Ovary (tissue), 9 donors: ENCODE results near the gene DIRAS1. TPM values are rescaled to one million over a fixed set of nuclear protein-coding genes. Genes with fewer than 3 reads are reported as not detected.

Source experiments
- DNase-seq, 5 donors: peaks; one replicate each; pipeline ENCODE4 v3.0.0-alpha.2; 2019 to 2020
- H3K27ac ChIP-seq, 2 donors: fragments of 200-600 bp; one replicate each; pipeline versions ENCODE4 v1.5.1 to v1.8.0; 2019 to 2022
- H3K27me3 ChIP-seq: fragments of 200-600 bp; one replicate; pipeline ENCODE4 v1.8.0; 2022
- H3K36me3 ChIP-seq: fragments of 200-600 bp; sonication (generic); one replicate; pipeline ENCODE4 v1.5.1; 2019
- H3K4me1 ChIP-seq: one replicate; pipeline ENCODE4 v1.8.1; 2013; ENCODE audit warnings: mild to moderate bottlenecking, moderate library complexity; ENCODE audit not compliant: insufficient read depth
- H3K4me3 ChIP-seq: fragments of 200-600 bp; sonication (generic); one replicate; pipeline ENCODE4 v1.5.1; 2017
- H3K9me3 ChIP-seq, 2 donors: fragments of 200-600 bp in 1 of 2; sonication (generic) in 1 of 2; one replicate each; pipeline versions ENCODE4 v1.5.1 to v1.8.1; 2013 to 2019; ENCODE audit warnings: mild to moderate bottlenecking in 1 of 2, moderate library complexity in 1 of 2
- CTCF ChIP-seq, 3 donors: fragments of 450-650 bp in 2 of 3; fragments of 200-600 bp in 1 of 3; IDR thresholded peaks; one replicate each; pipeline versions ENCODE4 v1.5.1 to v1.8.0; 2016 to 2022; ENCODE audit warnings: antibody characterized with exemption in 3 of 3, mild to moderate bottlenecking in 1 of 3
- EP300 ChIP-seq: sonication (generic); formaldehyde crosslinking; IDR thresholded peaks from one replicate; pipeline ENCODE4 v1.6.1; 2017; ENCODE audit warnings: antibody characterized with exemption
- POLR2A ChIP-seq: fragments of 450-650 bp; IDR thresholded peaks from one replicate; pipeline ENCODE4 v1.6.1; 2017; ENCODE audit warnings: antibody characterized with exemption, mild to moderate bottlenecking, moderate library complexity
- WGBS, 3 donors: extraction: QIAGEN DNeasy Blood & Tissue Kit in 1 of 3; methylation state at CpG; one replicate each; pipeline versions ENCODE4 v1.1.5 to v1.1.7; 2013 to 2017; 5-methylcytosine and 5-hydroxymethylcytosine counted together
- intact Hi-C, 4 donors: fragments of 100-400 bp; cut with DNase I; formaldehyde crosslinking; loops; one replicate each; pipeline versions ENCODE4 v1.11.0 to v1.15.1; 2022 to 2023
- polyA plus RNA-seq, 2 donors: library from polyadenylated mRNA; stranded (reverse); fragments of 200-250 nt in 1 of 2; fragments of 350-450 nt in 1 of 2; fragmentation: Illumina TruSeq in 1 of 2; extraction: RNeasy Lipid Tissue Mini Kit (QIAGEN cat#74804) in 1 of 2; gene quantifications; one replicate each; pipeline ENCODE4 v1.2.3, GENCODE V29; 2013 to 2014
- total RNA-seq, 7 donors: library from RNA; depleted of rRNA in 2 of 7; stranded (reverse); fragments of >200 nt in 2 of 7; fragmentation: NEBNext Ultra II Directional in 3 of 7; extraction: Animal tissue kit (Norgen Biotek cat#: 25700) in 3 of 7; gene quantifications; one replicate each; pipeline versions ENCODE4 v1.1.0 to v1.2.4, GENCODE V29; 2016 to 2023
- donor health status: DM: no; HTN: no; CAD: no; lungs with moderate emphysema.
- donor health status: DM: no; HTN: no; CAD: no.
- donor health status: Bipolar disorder and iron deficiency.
- donor health status: DM: yes; HTN: yes; CAD: no.
- donor health status: DM: no; HTN: no; CAD: no.
- donor health status: DM: yes; HTN: yes; CAD: no.

The DIRAS1 gene
- total and polyA plus RNA-seq, 9 donors = 0.24 to 16.0 (median 5.7) TPM

- H3K36me3 ChIP-seq = no peaks in the 10 kb centered on the region
- TF ChIP-seq EP300 (no peak), CTCF (IDR thresholded peaks at IDR 0.05) (no peak), POLR2A (no peak)
- peak overlapping the region; percentile 39 for H3K4me3 ChIP-seq
- peaks cover 14% of the 10 kb centered on the region for H3K4me1 ChIP-seq
- H3K9me3 ChIP-seq = no peaks in the 10 kb centered on the region
- H3K27me3 ChIP-seq = no peaks in the 10 kb centered on the region
- WGBS, 3 donors = 31 to 42% (median 32%) methylated on average over 30 to 39 of the region's 39 CpGs
- peak in 1 of 5 donors; percentile 47 for DNase-seq
- H3K27ac ChIP-seq = no peak overlapping the region
- intact Hi-C loops = loop anchor here in 1 of 4 donors (10.0 kb wide), 1 partner anchor 67 kb away; no protein-coding TSS in a partner anchor
Observed at GRCh38 chr19:2721570-2722540, 683 bp upstream of the DIRAS1 start.

GRCh38 chr19:2719920-2720776 is 1.0 kb downstream of the DIRAS1 start:
- DNase-seq = peak in 1 of 5 donors; percentile 41
- Histone ChIP-seq H3K36me3 (no peaks in the 10 kb centered on the region), H3K27me3 (no peaks in the 10 kb centered on the region), H3K9me3 (no peaks in the 10 kb centered on the region), H3K27ac (no peak overlapping the region), H3K4me1 (peaks cover 14% of the 10 kb centered on the region), H3K4me3 (peak overlapping the region; percentile 26)
- WGBS, 3 donors = 15 to 21% (median 20%) methylated on average over 37 of the region's 37 CpGs
- intact Hi-C loops = loop anchor here in 1 of 4 donors (10.0 kb wide), 1 partner anchor 65 kb away; no protein-coding TSS in a partner anchor
- TF ChIP-seq EP300 (no peak), POLR2A (no peak), CTCF (IDR thresholded peaks at IDR 0.05) (no peak)

- intact Hi-C loops = no loop called here
- H3K4me3 ChIP-seq = no peak overlapping the region
- no peaks in the 10 kb centered on the region for H3K36me3 ChIP-seq
- peaks cover 14% of the 10 kb centered on the region for H3K4me1 ChIP-seq
- no peaks in the 10 kb centered on the region for H3K27me3 ChIP-seq
- H3K27ac ChIP-seq = no peak overlapping the region
- WGBS, 3 donors = 59 to 63% (median 59%) methylated on average over 6 to 7 of the region's 7 CpGs
- H3K9me3 ChIP-seq = no peaks in the 10 kb centered on the region
- no peak for DNase-seq
- TF ChIP-seq EP300 (no peak), CTCF (IDR thresholded peaks at IDR 0.05) (no peak), POLR2A (no peak)
Observed at GRCh38 chr19:2719232-2719735, 1.9 kb downstream of the DIRAS1 start.
